D721Med (cell line): ENCODE measurements around the gene GH1.
A peak's percentile ranks its signal among the peaks of the same experiment; 100 is the strongest.
"Not testable (repeated sequence)": the region's sequence is repeated elsewhere in the genome, so short reads cannot be mapped to it uniquely, and the experiment has no call there.

Experiments used
- DNase-seq: peaks from one replicate; pipeline ENCODE4 v3.0.0; 2011; ENCODE audit warnings: low spot score; ENCODE audit not compliant: insufficient read length
- FAIRE-seq: peaks from 2 replicates; lab custom pipeline; 2011; peaks lifted over from hg19 to GRCh38; lab: Jason Lieb, UNC
- CTCF ChIP-seq: IDR thresholded peaks from 2 replicates; pipeline ENCODE4 v1.5.1; 2012; ENCODE audit warnings: mild to moderate bottlenecking, control low read depth; ENCODE audit not compliant: insufficient read depth; ENCODE audit errors: missing control alignments

GH1 gene

DNA sequence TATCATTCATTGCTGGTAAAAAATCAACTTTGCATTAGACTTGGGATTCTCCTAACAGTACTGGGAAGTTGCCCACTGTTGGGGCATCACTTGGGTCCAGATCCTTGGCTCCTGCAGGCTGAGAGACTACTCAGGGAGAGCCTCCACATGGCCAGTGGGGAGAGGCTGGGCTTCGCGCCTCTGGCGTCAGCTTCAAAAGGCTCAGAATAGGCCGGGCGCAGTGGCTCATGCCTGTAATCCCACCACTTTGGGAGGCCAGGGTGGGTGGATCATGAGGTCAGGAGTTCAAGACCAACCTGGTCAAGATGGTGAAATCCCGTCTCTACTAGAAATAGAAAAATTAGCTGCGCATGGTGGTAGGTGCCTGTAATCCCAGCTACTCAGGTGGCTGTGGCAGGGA lies 4.2 kb downstream of the GH1 start:
- TF ChIP-seq CTCF, result no peak
- FAIRE-seq (no peak), DNase-seq (no peak)

DNA sequence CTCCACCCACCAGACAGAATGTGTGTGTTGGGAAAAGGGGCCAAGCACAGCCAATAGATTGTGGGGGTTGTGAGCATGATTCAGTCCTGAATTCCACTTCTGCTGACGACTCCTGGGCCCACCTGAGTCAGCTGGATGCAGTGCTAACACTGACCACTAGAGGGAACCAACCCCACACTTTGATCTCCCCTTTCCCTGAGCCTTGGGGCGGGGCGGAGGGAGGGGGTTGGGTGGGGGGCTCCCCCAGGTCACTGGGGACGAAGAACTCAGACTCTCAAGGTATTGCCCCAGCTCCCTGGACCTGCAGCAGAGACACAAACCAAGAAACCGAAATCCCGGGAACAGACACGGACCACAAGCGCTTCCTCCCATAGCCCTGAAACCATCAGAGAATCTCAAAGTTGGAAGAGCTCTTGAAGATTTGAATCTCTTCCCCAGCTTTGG lies 7.0 kb downstream of the GH1 start:
- peak; percentile 75 for TF ChIP-seq CTCF
- no peak for DNase-seq
- FAIRE-seq, result no peak

DNA sequence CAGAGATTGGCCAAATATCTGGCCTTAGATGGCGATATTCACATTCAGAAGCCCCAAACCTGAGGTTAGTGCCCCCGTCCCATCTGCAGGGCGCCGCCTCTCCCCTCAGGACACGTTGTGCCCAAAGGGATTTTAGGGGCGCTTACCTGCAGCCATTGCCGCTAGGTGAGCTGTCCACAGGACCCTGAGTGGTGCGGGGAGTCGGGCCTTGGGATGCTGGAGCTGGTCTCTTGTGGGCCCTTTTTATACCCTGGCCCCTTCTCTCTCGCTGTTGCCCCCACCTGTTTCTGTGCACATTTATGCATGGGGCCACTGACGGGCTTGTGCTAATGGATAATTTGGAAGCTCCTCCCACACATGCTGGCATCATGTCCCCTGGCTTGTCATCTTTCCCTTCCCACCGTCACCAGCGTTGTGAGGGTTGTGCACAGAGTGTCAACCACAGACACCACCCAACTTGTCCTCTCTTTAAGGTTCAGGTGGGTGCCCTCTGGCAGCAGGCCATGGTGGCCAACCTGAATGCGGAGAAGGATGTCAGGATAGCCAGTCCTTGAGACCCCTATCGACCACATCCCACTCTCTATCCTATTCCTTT lies 7.5 kb downstream of the GH1 start, which contains the start of gene CSHL1:
CSHL1 (minus strand) TSS at position 218 of the 595 bp plus-strand sequence; CDS start at position 156, 62 bp downstream.
- no peak for TF ChIP-seq CTCF
- no peak for FAIRE-seq
- DNase-seq, result no peak

DNA sequence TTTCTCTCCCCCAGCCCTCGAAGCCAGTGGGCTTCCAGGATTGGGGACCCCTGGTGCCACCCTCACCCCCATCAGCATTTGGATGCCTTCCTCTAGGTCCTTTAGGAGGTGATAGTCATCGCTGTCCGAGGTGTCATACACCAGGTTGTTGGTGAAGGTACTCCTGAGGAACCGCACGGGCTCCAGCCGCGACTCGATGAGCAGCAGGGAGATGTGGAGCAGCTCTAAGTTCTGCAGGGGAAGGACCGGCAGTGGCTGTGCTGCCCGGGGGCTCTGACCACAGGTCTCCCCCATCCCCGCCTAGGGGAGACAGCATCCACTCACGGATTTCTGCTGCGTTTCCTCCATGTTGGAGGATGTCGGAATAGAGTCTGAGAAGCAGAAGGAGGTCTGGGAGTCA lies 8.5 kb downstream of the GH1 start:
- no peak for DNase-seq
- TF ChIP-seq CTCF, result no peak
- FAIRE-seq, result no peak

DNA sequence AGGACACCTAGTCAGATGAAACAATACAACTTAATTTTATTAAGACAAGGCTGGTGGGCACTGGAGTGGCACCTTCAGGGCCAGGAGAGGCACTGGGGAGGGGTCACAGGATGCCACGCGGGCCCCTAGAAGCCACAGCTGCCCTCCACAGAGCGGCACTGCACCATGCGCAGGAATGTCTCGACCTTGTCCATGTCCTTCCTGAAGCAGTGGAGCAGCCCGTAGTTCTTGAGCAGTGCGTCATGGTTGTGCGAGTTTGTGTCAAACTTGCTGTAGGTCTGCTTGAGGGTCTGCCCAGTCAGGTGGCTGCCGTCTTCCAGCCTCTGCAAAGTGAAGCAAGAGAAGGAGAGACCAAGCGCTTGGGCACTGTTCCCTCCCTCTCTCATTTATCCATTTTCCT lies 9.1 kb downstream of the GH1 start:
- not testable (repeated sequence) for FAIRE-seq, DNase-seq

DNA sequence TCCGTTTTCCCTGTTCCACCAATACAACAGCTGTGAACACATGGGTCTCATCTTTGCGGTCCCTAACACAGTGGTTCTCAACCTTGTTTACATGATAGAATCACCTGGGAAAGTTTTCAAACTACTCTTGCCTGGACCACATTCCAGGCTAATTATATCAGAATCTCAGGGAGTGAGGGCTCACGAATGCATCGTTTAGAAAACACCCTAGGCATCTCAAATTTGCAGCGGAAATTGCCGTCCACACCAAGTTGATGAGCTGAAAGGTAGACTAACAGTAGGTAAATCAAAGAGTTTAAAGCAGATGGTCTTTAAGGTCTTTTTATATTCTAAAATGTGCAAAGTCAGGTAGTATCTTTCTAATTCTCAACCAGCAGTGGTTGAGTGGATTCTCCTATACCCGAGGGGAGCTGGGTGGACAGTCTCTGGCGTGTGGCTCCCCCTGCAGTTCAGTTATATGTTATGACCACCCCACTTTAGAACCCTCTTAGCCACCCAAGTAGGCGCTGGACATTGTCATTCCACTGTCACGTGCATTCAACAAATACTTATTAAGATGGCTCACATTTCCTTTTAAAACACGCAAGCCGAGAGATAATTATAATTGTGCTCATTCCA lies 11.4 kb downstream of the GH1 start:
- not testable (repeated sequence) for FAIRE-seq, DNase-seq
- peak; percentile 45 for TF ChIP-seq CTCF

DNA sequence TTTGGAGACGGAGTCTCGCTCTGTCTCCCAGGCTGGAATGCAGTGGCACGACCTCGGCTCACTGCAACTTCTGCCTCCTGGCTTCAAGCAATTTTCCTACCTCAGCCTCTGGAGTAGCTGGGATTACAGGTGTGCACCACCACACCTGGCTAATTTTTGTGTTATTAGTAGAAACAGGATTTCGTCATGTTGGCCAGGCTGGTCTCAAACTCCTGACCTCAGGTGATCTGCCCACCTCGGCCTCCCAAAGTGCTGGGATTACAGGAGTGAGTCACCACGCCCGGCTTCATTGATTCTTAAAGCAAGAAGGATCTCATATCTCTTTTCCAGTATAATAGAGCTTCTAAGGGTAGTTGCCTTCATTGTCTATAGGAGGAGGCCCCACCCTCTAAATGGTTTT lies 13.8 kb downstream of the GH1 start:
- not testable (repeated sequence) for FAIRE-seq, DNase-seq

GRCh38 chr17:63903787-63904201 lies 14.8 kb downstream of the GH1 start:
- TF ChIP-seq CTCF, result peak; percentile 34
- peak; percentile 73 for FAIRE-seq

DNA sequence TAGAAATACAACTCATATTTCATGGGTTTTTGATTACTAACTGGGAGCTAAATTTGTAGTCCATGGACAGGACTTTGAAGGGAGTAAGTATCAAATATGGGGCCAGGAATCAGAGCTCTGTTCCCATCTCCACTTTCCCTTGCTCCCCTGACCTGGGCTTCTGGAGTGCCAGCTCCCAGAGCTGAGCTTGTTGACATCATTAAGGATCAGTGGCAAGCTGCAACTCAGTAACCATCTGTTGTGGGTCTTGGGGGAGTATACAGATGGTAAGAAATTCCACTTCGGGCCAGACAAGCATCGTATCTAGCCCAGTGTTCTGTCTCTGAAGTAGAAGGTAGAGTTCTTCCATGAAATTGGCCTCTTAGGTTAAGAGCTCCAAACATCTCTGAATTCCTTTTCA lies 16.7 kb downstream of the GH1 start:
- not testable (repeated sequence) for DNase-seq, FAIRE-seq

More at GRCh38 chr17:63903787-63904201, 14.8 kb downstream of the GH1 start:
- not testable (repeated sequence) for DNase-seq

- not testable (repeated sequence) for FAIRE-seq
These were observed 19.5 kb downstream of the GH1 start for GRCh38 chr17:63898899-63899798.

More at GRCh38 chr17:63898899-63899798, 19.5 kb downstream of the GH1 start:
- not testable (repeated sequence) for DNase-seq
